Transverse colon (tissue), 4 donors: ENCODE results near the gene PSTPIP2.

ENCODE experiments used
- EP300 ChIP-seq: sonication (generic); formaldehyde crosslinking; IDR thresholded peaks from one replicate; pipeline ENCODE4 v1.6.1; 2017; ENCODE audit warnings: antibody characterized with exemption, low read depth
- POLR2A ChIP-seq: fragments of 450-650 bp; IDR thresholded peaks from one replicate; pipeline ENCODE4 v1.6.1; 2016; ENCODE audit warnings: antibody characterized with exemption, mild to moderate bottlenecking, moderate library complexity
- POLR2AphosphoS5 ChIP-seq, 3 donors: sonication (generic); formaldehyde crosslinking; IDR thresholded peaks; one replicate each; pipeline ENCODE4 v1.6.1; 2016; ENCODE audit warnings: antibody characterized with exemption in 3 of 3
- TF ChIP-seq, protein P1 (sequence below), 5 experiments: fragments of 200-600 bp in 3 of 5; fragments of 450-650 bp in 2 of 5; sonication (generic) in 3 of 5; IDR thresholded peaks; 1 replicate in 2 of 5; 2 replicates in 3 of 5; pipeline ENCODE4 v1.5.1; 2016 to 2017; ENCODE audit warnings: antibody characterized with exemption in 5 of 5, inconsistent platforms in 3 of 5, mild to moderate bottlenecking in 2 of 5, moderate library complexity in 1 of 5

DNA sequence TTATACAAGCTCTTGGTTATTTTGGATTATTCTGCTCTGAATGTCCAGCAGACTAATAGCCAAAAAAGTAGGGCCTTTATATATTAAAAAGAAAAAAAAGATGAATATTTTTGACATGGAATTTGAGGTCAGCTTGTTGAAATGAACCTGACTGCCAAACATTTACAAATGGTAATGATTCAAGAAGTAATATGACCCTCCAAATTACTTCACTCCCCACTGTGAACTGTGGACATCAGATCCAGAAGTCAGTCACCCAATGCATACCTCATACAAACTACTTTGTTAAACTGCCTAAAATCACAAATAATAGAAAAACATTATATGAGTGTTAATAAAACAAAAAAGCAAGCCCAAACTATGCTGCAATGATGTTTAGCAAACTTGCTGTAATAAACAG is 115.0 kb downstream of the PSTPIP2 start:
- TF ChIP-seq, protein P1, sequence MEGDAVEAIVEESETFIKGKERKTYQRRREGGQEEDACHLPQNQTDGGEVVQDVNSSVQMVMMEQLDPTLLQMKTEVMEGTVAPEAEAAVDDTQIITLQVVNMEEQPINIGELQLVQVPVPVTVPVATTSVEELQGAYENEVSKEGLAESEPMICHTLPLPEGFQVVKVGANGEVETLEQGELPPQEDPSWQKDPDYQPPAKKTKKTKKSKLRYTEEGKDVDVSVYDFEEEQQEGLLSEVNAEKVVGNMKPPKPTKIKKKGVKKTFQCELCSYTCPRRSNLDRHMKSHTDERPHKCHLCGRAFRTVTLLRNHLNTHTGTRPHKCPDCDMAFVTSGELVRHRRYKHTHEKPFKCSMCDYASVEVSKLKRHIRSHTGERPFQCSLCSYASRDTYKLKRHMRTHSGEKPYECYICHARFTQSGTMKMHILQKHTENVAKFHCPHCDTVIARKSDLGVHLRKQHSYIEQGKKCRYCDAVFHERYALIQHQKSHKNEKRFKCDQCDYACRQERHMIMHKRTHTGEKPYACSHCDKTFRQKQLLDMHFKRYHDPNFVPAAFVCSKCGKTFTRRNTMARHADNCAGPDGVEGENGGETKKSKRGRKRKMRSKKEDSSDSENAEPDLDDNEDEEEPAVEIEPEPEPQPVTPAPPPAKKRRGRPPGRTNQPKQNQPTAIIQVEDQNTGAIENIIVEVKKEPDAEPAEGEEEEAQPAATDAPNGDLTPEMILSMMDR (IDR thresholded peaks at IDR 0.05): no peak
- no peak for TF ChIP-seq POLR2AphosphoS5 (IDR thresholded peaks at IDR 0.05)
- TF ChIP-seq POLR2A: no peak
- no peak for TF ChIP-seq EP300
